Astrocyte of the cerebellum (primary cell): Measurements from ENCODE around the gene CLPTM1.
"Not testable (repeated sequence)": the region's sequence is repeated elsewhere in the genome, so short reads cannot be mapped to it uniquely, and the experiment has no call there.

Experiments
- DNase-seq: peaks from one replicate; pipeline ENCODE4 v3.0.0-alpha.2; 2011; ENCODE audit warnings: low read depth
- H3K4me3 ChIP-seq: 2 replicates; pipeline ENCODE4 v1.5.1; 2011; ENCODE audit warnings: mild to moderate bottlenecking, low read depth, low read length, moderate library complexity
- CTCF ChIP-seq: IDR thresholded peaks from 2 replicates; pipeline ENCODE4 v1.5.1; 2012; ENCODE audit warnings: low read length, low read depth, moderate library complexity, mild to moderate bottlenecking; ENCODE audit errors: missing control alignments
- in situ Hi-C: cut with HindIII; loops from 2 replicates; pipeline ENCODE4 v1.10.0; 2017; ENCODE audit warnings: low sequenced_read_pairs

The CLPTM1 gene

GRCh38 chr19:44990459-44990858 lies 35.3 kb downstream of the CLPTM1 start:
- no peak for TF ChIP-seq CTCF
- in situ Hi-C loops = no loop called here
- H3K4me3 ChIP-seq = no peak overlapping the region
- DNase-seq = no peak

- TF ChIP-seq CTCF = no peak
- no peak overlapping the region for H3K4me3 ChIP-seq
- DNase-seq = no peak
- in situ Hi-C loops = no loop called here
These were observed 35.8 kb downstream of the CLPTM1 start for GRCh38 chr19:44990966-44991365.

- TF ChIP-seq CTCF = no peak
- no peak overlapping the region for H3K4me3 ChIP-seq
- in situ Hi-C loops = no loop called here
- no peak for DNase-seq
These were observed 37.4 kb downstream of the CLPTM1 start for GRCh38 chr19:44992336-44993163.

GRCh38 chr19:44993526-44993925 lies 38.3 kb downstream of the CLPTM1 start:
- H3K4me3 ChIP-seq = no peak overlapping the region
- no peak for DNase-seq
- no peak for TF ChIP-seq CTCF
- in situ Hi-C loops = no loop called here

- in situ Hi-C loops = no loop called here
- H3K4me3 ChIP-seq = no peak overlapping the region
- TF ChIP-seq CTCF = no peak
- DNase-seq = no peak
These were observed 38.9 kb downstream of the CLPTM1 start for GRCh38 chr19:44993926-44994537.

GRCh38 chr19:44998025-44998424 lies 42.8 kb downstream of the CLPTM1 start:
- DNase-seq = no peak
- in situ Hi-C loops = no loop called here
- TF ChIP-seq CTCF = no peak
- no peak overlapping the region for H3K4me3 ChIP-seq

GRCh38 chr19:44999131-44999925 lies 44.1 kb downstream of the CLPTM1 start:
- DNase-seq, in situ Hi-C loops, H3K4me3 ChIP-seq: not testable (repeated sequence)

- in situ Hi-C loops, DNase-seq: not testable (repeated sequence)
- peak overlapping the region; percentile 30 for H3K4me3 ChIP-seq
These were observed 45.5 kb downstream of the CLPTM1 start for GRCh38 chr19:45000665-45001064.
